ENCODE measurements around the gene FOXN4.

- TF ChIP-seq CTCF (IDR thresholded peaks at IDR 0.05; ENCODE audit: low read depth, low read length), result no peak
- TF ChIP-seq POLR2A (IDR thresholded peaks at IDR 0.05; ENCODE audit: extremely low read depth, insufficient read length), result no peak
- TF ChIP-seq, protein P1, sequence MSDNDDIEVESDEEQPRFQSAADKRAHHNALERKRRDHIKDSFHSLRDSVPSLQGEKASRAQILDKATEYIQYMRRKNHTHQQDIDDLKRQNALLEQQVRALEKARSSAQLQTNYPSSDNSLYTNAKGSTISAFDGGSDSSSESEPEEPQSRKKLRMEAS (IDR thresholded peaks at IDR 0.05; ENCODE audit: low read depth, low read length), result no peak
These were observed 47.9 kb upstream of the FOXN4 start for GRCh38 chr12:109357032-109357431.

Data from NB4 (cell line).